M059J (cell line): Measurements from ENCODE around the gene ERBB4. TPM values are rescaled to one million over a fixed set of nuclear protein-coding genes. Genes with fewer than 3 reads are reported as not detected.
A peak's percentile ranks its signal among the peaks of the same experiment; 100 is the strongest.

Experiments
- DNase-seq: peaks from one replicate; pipeline ENCODE4 v3.0.0-alpha.2; 2012; ENCODE audit warnings: low read depth
- total RNA-seq: library from RNA; depleted of rRNA; stranded (reverse); fragments of >200 nt; shearing (Covaris generic); gene quantifications from 2 replicates; pipeline ENCODE4 v1.2.3, GENCODE V29; 2014

Gene ERBB4
- total RNA-seq, 1 experiment from 2014 or later = not detected

DNA sequence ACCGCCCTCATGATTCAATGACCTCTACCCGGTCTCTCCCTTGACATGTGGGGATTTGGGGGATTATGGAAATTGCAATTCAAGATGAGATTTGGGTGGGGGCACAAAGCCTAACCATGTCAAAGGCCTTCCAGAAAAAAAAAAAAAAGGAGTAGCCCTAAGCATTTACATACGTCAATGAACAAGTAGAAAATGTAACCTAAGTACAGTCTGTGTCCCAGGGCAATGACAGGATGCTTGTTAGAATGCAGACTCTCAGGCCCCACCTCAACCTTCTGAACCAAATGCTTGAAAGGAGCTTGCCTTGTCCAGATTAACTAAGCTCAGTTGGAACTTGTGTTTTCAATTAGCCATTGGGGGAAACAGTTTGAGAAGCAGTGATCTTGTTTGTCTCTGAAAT is 1180.1 kb downstream of the ERBB4 start:
- DNase-seq = no peak

DNA sequence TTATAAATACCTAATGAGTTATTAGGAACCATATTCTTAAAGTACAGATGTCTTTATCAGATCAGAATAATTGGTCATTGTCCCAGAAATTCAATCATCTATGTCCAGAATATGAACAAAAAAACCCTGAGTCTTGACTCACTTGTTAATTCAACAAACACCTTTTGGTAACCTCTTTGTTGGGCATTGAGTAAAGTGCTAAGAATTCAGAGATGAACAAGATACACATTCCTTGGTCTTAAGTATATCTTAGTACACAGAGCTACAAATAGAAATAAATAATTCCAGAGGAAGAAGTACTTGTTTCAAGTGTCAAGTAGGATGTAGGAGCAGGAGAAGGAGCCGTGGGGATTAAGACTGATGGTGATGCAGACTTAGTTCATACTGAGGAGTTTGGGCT is 1184.1 kb downstream of the ERBB4 start:
- DNase-seq = no peak

DNA sequence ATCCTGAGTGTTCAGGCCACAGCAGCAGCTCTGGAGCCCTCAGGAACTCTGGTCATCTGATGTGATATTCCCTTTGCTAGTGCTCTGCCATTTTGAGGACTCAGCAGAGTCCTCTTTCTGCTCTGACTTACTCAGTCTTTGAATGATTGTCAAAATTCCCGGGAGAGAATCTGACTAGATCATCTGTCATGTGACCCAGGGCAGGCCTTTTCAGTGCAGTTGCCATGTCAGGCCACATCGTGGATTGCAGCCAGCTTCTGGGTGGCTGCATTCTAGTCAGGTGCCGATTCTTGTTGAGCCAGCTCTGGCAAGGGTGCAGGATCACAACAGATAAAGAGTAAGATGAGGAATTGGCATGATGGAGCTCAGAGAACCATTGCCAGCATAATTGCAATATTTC is 1186.6 kb downstream of the ERBB4 start:
- DNase-seq = peak; percentile 48

DNA sequence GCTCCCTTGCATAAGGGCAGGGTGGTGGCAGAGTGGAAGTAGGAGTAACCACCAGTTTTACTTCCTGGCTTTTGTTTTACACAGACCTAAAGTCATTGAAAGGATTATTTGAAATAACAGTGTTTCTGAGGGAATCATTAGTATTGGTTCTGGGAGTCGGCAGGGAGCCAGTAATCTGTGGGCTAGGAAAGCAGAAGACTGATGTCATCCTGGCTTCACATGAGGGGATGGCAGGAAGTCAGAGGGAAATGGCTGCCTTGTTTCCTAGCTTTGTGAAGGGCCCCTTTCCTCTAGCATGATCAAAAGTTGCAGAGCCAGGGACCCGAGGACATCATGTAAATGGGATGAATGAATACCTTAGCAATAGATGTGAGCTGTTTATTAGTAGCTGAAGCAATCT is 1189.6 kb downstream of the ERBB4 start:
- peak; percentile 14 for DNase-seq

DNA sequence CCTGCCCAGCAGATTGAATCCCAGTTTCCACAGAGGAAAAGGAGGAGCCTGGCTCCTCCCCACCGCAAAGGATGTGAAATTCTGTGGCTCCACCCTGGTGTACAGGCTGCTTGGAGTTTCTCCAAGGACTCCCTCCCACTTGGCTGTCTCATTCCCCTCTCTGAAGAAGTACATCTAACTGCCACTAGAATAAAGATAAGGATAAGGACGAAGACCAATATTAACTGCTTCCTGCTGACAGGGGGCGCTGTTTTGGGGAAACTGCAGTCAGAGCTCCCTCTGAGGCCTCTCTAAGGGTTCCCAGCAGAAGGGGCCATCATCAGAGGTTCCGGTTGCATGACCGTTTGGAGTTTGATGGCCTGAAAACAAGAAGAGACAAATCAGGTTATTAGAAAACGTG is 1191.3 kb downstream of the ERBB4 start:
- DNase-seq = no peak

DNA sequence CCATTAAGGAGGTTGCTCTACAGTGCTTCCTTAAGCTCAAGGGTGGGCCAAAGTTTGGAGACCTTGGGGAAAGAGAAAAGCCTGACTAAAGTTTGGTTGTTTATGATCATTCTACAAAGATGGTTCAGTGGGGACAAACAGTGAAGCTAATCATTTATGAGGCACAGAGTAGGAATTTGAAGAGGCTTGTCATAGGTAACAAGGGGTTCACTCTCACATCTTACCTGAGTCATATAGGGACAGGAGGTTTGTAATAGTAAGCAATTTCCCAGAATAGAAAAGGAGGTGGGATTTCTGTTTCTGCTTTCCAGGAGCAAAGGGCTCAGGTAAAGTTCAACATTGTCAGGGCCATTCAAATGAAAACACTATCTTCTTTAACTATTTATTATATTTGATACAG is 1194.3 kb downstream of the ERBB4 start:
- DNase-seq = no peak

DNA sequence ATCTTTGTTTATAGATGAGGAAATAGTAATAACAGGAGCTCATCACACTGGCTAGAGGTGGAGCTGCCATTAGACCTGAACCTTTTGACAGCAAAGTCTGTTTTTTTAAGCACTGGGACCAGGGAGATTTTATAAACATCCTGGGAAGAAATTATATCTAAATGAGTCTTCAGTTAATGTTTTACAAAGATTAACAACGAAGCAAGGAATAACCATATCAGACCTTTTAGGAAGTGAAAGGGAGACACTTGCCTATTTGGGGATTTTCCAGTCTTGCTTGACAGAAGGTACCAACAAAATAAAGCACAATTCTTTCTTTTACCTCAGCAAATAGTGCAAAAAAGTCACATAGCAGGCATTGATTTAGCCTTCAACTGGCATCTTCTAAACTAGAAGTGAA is 1205.2 kb downstream of the ERBB4 start:
- no peak for DNase-seq

DNA sequence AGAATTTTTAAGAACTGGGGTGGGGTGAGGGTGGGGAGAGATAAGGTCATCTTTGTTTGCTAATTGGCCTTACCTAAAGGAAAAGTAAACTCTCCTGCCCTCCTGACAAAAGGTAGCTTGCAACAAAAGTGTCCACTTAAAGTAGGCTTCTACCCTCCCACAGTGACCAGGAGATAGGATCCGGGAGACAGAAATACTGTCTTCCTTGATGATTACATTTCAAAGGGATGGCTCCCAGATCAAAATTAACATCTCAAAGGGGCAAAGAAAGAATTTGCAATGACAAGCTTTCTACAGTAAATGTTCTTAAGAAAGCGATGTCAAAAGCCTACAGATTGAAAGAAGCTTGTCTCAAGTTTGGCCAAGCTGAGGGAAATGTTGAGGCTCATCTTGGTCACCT is 1206.9 kb downstream of the ERBB4 start:
- DNase-seq = no peak

DNA sequence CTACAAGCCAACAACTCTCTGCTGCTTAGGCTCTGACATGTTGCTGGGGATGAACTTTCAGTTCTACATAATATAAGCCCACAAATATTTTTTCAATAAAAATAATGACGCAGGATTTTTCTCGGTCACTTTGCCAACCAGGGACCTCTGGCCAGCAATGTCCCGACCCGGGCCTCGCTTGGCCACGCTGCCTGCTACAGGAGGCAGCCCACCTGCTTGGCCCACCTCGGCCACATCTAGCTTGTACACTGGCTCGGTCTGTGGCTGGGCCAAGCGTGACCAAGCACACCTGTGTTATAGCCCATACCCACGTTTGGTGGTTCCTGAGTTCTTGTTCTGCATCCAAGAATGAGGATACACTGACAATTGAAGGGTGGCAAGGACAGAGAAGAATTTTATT is 1208.7 kb downstream of the ERBB4 start:
- no peak for DNase-seq

DNA sequence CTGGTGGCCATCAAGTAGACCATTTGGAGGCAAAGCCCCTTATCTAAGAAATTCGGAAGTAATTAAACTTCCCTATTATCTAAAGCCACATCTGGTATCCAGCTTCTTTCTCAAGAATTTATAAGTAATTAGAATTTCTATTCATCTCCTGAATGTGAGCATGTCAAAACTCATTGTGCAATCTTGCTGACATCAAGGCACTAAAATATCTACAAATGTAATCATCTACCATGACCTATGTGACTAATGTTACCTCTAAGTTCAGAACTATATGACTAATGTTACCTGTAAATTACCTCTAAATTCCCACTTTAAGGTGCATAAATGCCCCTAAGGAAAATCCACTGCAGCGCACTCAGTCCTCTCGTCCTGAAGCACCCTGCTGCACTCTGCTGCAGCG is 1209.2 kb downstream of the ERBB4 start:
- peak; percentile 6 for DNase-seq

DNA sequence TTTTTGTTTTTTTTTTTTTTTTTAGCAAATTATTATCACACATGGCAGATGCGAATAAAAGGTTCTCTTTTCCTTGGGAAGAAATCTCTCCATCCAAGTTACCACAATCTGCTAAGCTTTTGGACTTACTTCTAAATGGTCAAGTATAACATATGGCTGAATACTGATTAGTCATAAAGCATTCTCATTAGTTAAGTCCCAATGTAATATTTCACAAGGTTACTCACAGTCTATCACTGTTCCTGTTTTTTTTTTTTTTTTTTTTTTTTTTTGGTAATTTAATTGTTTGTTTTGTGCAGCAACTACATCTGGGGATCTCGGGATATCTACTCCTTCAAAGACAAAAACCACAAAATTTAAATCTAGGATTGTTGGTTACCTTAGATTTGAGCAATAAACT is 1210.5 kb downstream of the ERBB4 start:
- DNase-seq = no peak
